Tibial nerve (tissue), 4 donors: ENCODE data around the gene CCDC47.

ENCODE experiments used
- CTCF ChIP-seq, 5 experiments: fragments of 200-600 bp in 3 of 5; fragments of 450-650 bp in 2 of 5; sonication (generic) in 3 of 5; IDR thresholded peaks; one replicate each; pipeline ENCODE4 v1.5.1; 2016 to 2019; ENCODE audit warnings: antibody characterized with exemption in 5 of 5, mild to moderate bottlenecking in 3 of 5, moderate library complexity in 2 of 5
- EP300 ChIP-seq, 2 donors: sonication (generic); formaldehyde crosslinking; IDR thresholded peaks; one replicate each; pipeline ENCODE4 v1.6.1; 2017; ENCODE audit warnings: antibody characterized with exemption in 2 of 2, mild to moderate bottlenecking in 1 of 2
- POLR2A ChIP-seq, 2 donors: fragments of 450-650 bp; IDR thresholded peaks; one replicate each; pipeline ENCODE4 v1.6.1; 2017; ENCODE audit warnings: antibody characterized with exemption in 2 of 2, mild to moderate bottlenecking in 2 of 2, moderate library complexity in 2 of 2

DNA sequence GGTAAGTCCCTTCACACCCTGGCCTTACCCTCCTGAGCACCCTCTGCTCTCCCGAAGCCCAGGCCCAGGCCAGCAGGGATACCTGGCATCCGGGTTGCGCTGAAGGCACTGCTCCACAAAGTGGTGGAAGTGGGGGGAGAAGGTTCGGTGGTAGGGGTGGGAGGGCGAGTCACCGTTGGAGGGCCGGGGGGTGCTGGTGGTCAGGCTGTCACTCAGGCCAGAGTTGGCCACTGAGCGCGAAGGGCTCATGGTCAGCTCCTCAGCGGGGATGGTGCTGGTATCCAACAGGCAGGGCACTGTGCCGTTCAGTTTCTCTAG lies 69.2 kb downstream of the CCDC47 start:
- TF ChIP-seq EP300 (IDR thresholded peaks at IDR 0.05) (no peak), CTCF (IDR thresholded peaks at IDR 0.05) (no peak), POLR2A (IDR thresholded peaks at IDR 0.05) (no peak)
